Myometrial cell (primary cell): ENCODE data around the gene TBX3. TPM values are rescaled to one million over a fixed set of nuclear protein-coding genes. Genes with fewer than 3 reads are reported as not detected.

Experiments used
- total RNA-seq: library from RNA; depleted of rRNA; stranded (reverse); fragments of >200 nt; gene quantifications from 2 replicates; pipeline ENCODE4 v1.2.3, GENCODE V29; 2015

The TBX3 gene
- total RNA-seq: 40.9 and 53.0 TPM in 2 replicates

DNA sequence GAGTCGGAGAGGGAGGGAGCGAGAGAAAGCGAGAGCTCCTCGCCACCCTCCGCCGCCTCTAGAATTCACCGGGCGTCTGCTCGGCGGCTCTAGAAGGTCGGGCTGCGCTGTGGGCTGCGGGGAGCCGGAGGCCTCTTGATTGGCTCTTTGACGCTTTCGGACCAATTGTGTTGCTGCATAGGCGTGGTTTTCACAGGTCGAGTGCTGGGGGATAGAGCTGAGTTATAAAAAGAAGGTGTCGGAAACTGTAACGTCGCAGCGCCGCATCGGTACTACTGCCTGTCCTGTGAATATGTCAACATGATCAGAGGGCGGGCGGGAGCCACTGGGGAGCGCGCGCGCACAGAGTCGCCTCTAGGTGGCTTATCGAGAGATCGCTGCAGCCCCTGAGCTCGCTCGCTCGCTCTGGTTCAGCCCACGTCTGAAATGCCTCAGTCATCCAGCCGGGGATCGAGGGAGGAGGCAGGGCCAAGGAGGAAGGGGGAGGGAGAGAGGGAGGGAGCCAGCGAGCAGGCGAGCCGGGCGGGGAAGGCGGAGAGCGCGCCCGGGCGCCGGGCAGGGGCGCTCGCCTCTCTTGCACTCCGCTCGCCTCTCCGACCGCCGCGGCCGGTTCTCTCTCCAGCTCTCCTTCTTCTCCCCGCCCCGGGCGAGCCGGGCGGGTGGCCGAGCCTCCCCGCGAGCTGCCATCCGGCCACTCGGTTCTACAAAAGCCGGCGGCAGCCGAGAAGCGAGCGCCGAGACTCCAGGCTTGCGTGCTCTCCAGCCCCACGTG, at the start of gene TBX3:
Gene TBX3 (minus strand): TSS at position 78 of the 772 bp plus-strand sequence. CDS start 975 bp downstream, outside the sequence.

